DMS 273 (cell line): ENCODE results near the gene CDV3.

Source experiments
- DNase-seq: peaks from one replicate; lab custom pipeline; 2025; ENCODE audit not compliant: unreplicated experiment; lab: John Stamatoyannopoulos, UW

Gene CDV3

DNA sequence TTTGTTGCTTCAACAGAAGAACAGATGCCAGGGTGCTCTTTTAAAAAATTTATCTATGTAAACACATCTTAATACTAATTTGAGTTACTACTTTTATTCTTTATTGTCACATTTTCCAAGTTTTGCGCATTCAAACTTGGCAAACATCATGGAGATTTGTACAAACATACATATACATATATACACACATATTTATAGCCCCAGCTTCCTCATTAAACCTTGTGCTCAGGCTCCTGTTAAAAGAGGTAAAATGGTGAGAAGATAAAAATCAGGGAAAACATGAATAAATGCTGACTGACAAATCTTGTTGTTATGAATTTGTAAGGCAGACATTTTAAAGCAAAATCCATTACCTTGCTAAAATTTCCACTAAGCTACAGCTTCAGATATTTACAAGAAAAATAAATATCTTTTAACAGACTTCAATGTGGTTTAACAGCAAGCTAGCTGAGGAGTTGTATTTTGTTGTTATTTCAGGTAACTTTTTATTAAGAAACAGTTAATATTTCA is 27.1 kb downstream of the CDV3 start:
- DNase-seq: no peak

DNA sequence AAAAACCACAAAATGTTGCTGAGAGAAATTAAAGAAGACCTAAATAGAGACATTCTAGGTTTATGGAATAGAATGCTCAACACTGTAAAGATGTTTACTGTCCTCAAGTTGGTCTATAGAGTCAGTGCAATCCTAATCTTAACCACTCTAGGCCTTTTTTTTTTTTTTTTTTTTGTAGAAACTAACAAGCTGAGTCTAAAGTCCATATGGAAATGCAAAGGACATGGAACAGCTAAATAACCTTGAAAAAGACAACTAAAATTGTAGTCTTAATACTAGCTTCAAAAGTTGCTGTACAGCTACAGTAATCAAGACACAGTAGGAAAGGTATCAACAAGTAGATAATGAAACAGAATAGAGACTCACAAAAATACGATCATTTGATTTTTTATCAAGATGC is 32.9 kb downstream of the CDV3 start:
- no peak for DNase-seq

DNA sequence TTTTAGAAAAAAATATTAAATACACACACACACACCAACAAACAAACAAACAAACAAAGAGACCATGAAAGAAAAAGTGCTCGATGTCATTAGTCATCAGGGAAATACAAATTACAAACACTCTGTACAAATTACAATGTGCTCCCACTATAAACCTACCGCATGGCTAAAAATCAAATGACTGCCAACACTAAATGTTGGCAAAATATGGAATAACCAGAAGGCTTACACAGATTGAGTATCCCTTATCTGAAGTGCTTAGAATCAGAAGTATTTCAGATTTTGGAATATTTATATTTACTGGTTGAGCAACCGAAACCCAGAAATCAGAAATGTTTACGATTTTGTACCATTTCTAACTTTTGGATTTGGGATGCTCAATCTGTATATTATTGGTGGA is 33.4 kb downstream of the CDV3 start:
- DNase-seq: no peak

DNA sequence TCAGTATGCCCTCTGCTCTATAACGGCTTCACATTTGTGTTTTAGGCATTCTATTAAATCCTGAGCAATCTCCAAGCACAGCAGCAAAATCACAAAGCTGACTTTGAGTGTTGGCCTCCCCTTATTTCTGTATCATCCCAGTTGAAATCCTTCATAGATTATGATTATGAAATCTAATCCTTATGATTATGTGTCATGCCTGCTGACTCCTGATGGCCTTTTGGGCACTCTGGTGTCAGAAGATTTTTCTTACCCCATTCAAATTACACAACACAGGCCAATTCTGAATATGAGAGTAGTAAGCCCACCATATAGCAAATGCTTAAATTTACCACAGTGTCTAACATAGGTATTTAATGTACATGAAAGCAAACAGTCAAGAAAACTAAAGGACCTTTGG is 34.3 kb downstream of the CDV3 start:
- no peak for DNase-seq

DNA sequence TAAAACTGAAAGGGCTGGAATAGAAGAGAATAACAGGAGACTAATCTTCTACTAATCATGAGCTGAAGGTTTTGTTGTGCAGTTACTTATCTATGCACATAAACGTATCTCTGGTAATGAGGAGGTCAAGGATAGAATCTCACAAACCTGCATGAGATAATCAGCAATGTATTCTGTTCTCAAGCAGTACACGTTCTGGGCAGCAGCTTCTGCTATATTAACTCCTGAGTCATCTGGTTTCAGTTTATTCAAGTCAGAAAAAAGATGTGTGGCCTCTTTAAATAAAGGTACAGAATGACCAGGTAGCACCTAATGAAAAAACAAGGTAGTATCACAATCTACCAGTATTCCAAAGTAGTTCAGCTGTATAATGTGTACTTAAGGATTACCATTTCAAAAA is 34.9 kb downstream of the CDV3 start:
- DNase-seq: no peak

DNA sequence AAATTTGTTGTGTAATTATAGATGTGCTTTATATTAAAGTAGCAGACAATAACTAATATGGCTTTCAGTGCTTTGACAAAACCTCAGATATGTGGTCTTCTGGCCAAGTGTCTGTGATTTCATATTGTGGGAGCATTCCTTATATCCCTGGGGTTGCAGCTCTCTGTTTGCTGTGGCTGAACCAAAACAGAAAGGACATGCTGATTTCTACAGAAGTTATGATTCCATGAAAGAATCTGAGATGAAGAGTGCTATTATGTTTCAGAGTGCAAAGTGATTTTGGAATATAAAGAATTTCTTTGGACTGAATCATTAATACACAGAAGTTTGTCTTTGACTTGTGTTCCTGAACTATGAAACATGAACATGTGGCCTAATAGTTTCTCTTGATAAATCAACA is 36.5 kb downstream of the CDV3 start:
- DNase-seq: no peak

DNA sequence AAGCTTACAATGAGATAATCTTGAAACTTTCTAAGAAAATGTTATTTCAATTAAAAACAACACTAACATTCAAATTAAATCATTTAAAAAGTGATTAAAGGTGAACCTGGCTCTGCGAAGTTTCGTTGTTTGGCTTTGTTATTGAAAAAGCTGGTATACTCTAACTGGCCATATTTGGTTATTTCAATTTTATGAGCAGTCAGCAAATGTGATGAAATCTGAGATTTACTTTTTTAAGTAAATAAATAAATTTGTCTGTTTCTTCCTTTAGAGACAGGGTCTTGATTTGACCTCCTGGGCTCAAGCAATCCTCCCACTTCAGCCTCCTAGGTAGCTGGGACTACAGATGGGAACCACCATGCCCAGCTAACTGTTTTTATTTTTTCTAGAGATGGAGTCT is 38.0 kb downstream of the CDV3 start:
- DNase-seq: no peak

DNA sequence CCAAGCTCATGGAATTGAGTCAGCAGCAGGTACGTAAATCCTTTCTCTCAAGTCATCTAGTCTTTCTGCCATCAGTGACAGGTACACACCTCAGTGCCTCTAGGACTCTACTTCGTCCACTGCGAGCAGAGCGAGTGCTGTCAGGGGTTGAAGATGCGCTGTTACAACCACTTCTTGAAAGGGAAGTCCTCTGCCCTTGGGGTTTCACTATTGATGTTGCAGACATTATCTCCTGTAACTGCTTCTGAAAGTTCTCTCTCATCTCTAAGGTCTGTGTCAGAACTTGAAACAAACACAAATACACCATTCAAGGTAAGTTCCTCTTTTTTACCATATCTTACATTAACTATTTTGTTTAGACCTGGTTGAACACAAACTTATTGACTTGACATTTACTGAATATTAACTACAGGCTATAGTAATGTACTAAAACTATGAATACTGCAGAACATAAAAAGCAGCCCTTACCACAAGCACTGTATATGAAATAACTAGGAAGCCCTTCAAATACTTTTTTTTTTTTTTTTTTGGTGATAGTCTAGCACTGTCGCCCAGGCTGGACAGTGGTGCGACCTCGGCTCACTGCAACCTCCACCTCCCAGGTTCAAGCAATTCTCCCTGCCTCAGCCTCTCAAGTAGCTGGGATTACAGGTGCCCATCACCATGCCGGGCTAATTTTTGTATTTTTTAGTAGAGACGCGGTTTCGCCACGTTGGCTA is 46.7 kb downstream of the CDV3 start:
- DNase-seq: no peak

DNA sequence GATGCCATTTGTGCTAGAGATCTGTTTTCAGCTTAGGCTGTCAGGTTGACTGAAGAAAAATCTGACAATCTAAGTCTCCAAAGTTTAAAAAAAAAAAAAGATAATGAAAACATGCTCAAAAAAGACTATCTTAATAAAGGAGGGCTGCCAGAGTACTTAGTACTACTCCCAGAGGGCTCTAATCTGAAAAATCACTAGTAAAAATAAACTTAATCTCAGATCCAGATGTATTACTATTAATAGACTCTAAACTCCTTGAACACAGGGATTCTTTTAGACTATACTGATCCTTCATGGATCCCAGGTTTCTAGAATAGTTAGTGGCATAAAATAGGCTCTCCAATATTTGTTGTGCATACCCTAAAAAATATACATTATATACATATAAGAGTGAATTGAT is 54.3 kb downstream of the CDV3 start:
- no peak for DNase-seq

DNA sequence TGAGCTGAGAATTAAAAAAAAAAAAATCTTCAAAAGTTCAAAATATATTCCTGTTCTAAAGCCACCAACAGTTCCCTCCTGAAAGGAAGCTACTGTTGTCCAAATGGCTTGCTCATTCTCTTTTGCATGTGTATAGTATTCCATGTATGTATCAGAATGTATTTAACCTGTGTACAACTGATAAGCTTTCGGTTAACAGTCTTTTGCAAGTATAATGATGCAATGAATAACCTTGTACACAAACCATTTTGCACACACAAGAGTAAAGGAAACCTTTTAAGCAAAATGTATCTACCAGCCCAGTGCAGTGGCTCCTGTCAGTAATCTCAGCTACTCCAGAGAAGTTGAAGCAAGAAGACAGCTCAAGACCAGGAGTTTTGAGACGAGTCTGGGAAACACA is 55.7 kb downstream of the CDV3 start:
- no peak for DNase-seq

DNA sequence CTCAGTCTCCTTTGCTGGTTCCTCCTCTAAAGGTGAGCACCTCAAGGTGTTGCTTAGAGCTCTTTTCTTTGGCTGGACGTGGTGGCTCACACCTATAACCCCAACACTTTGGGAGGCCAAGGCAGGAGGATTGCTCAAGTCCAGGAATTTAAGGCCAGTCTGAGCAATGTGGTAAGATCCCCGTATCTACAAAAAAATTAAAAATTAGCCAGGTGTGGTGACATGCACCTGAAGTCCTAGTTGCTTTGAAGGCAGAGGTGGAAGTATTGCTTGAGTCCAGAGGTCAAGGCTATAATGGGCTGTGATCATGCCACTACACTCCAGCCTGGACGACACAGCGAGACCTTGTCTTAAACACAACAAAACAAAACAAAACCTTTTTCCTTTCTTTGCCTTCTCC is 60.0 kb downstream of the CDV3 start:
- no peak for DNase-seq
